ENCODE results near the gene TNFAIP3. TPM values are rescaled to one million over a fixed set of nuclear protein-coding genes. Genes with fewer than 3 reads are reported as not detected.

Gene TNFAIP3
- total RNA-seq, 4 donors from 2014 or later: 5.9 to 7.8 (median 7.3) TPM

- TF ChIP-seq POLR2A (IDR thresholded peaks at IDR 0.05) (no peak), CTCF (IDR thresholded peaks at IDR 0.05) (no peak)
- Histone ChIP-seq H3K27me3 (no peaks in the 10 kb centered on the region), H3K4me3 (replicated peaks in 1 of 3) (no peak overlapping the region), H3K27ac (no peak overlapping the region), H3K9me3 (no peaks in the 10 kb centered on the region), H3K4me1 (no peaks in the 10 kb centered on the region), H3K36me3 (no peaks in the 10 kb centered on the region)
- intact Hi-C loops (cut with DNase I): no loop called here
- DNase-seq: no peak
- WGBS, 2 donors: 85% methylated on average over 2 of the region's 2 CpGs
Measured at GRCh38 chr6:137907170-137907569, 40.1 kb downstream of the TNFAIP3 start.

- H3K4me1 ChIP-seq: peaks cover 0 to under 1% of the 10 kb centered on the region in 2 donors
- intact Hi-C loops (cut with DNase I): no loop called here
- WGBS, 2 donors: 91 to 93% methylated on average over 3 of the region's 3 CpGs
- no peaks in the 10 kb centered on the region for H3K36me3 ChIP-seq
- DNase-seq: no peak
- no peak overlapping the region for H3K4me3 ChIP-seq (replicated peaks in 1 of 3)
- no peaks in the 10 kb centered on the region for H3K9me3 ChIP-seq
- no peaks in the 10 kb centered on the region for H3K27me3 ChIP-seq
- no peak for TF ChIP-seq POLR2A (IDR thresholded peaks at IDR 0.05)
- TF ChIP-seq CTCF (IDR thresholded peaks at IDR 0.05): no peak
- H3K27ac ChIP-seq: no peak overlapping the region
Measured at GRCh38 chr6:137909533-137909932, 42.5 kb downstream of the TNFAIP3 start.

GRCh38 chr6:137910424-137910834 is 43.4 kb downstream of the TNFAIP3 start:
- TF ChIP-seq CTCF (IDR thresholded peaks at IDR 0.05) (no peak), POLR2A (IDR thresholded peaks at IDR 0.05) (no peak)
- intact Hi-C loops (cut with DNase I): no loop called here
- no peak for DNase-seq

GRCh38 chr6:137910843-137911456 is 43.9 kb downstream of the TNFAIP3 start:
- 87 to 91% methylated on average over 6 of the region's 6 CpGs for WGBS, 2 donors
- no peaks in the 10 kb centered on the region for H3K27me3 ChIP-seq
- intact Hi-C loops (cut with DNase I): no loop called here
- no peak for TF ChIP-seq POLR2A (IDR thresholded peaks at IDR 0.05)
- TF ChIP-seq CTCF (IDR thresholded peaks at IDR 0.05): no peak
- H3K4me3 ChIP-seq (replicated peaks in 1 of 3): no peak overlapping the region
- peak overlapping the region in 1 of 3 donors; percentile 14 for H3K27ac ChIP-seq
- H3K9me3 ChIP-seq: no peaks in the 10 kb centered on the region
- H3K36me3 ChIP-seq: no peaks in the 10 kb centered on the region
- H3K4me1 ChIP-seq: peaks cover 0 to 3% of the 10 kb centered on the region in 2 donors
- DNase-seq: no peak

More at GRCh38 chr6:137910424-137910834, 43.4 kb downstream of the TNFAIP3 start:
- Histone ChIP-seq H3K36me3 (no peaks in the 10 kb centered on the region), H3K4me1 (peaks cover 0 to 3% of the 10 kb centered on the region in 2 donors), H3K9me3 (no peaks in the 10 kb centered on the region), H3K4me3 (replicated peaks in 1 of 3) (no peak overlapping the region), H3K27ac (no peak overlapping the region), H3K27me3 (no peaks in the 10 kb centered on the region)
- WGBS, 2 donors: 82 to 85% methylated on average over 1 of the region's 1 CpG

- no peaks in the 10 kb centered on the region for H3K27me3 ChIP-seq
- no peaks in the 10 kb centered on the region for H3K9me3 ChIP-seq
- H3K27ac ChIP-seq: no peak overlapping the region
- H3K36me3 ChIP-seq: no peaks in the 10 kb centered on the region
- intact Hi-C loops (cut with DNase I): no loop called here
- peaks cover 0 to 3% of the 10 kb centered on the region in 2 donors for H3K4me1 ChIP-seq
- WGBS, 2 donors: 68 to 82% methylated on average over 10 of the region's 10 CpGs
- H3K4me3 ChIP-seq (replicated peaks in 1 of 3): no peak overlapping the region
- no peak for DNase-seq
- TF ChIP-seq CTCF (IDR thresholded peaks at IDR 0.05): no peak
- no peak for TF ChIP-seq POLR2A (IDR thresholded peaks at IDR 0.05)
Measured at GRCh38 chr6:137911675-137912191, 44.7 kb downstream of the TNFAIP3 start.

All from thyroid gland (tissue), 4 donors.